Mesothelial cell of epicardium (in vitro differentiated cells): ENCODE data around the gene PPP1R26. TPM values are rescaled to one million over a fixed set of nuclear protein-coding genes. Genes with fewer than 3 reads are reported as not detected.
"Not testable (repeated sequence)": the region's sequence is repeated elsewhere in the genome, so short reads cannot be mapped to it uniquely, and the experiment has no call there.

Experiments
- DNase-seq, 2 experiments: peaks; one replicate each; pipeline ENCODE4 v3.0.0; 2021; ENCODE audit warnings: low spot score in 2 of 2; ENCODE audit not compliant: unreplicated experiment in 2 of 2
- H3K27ac Mint-ChIP-seq: 2 replicates; pipeline ENCODE4 v1.8.0; 2021; ENCODE audit warnings: mixed read lengths
- H3K27me3 Mint-ChIP-seq: 2 replicates; pipeline ENCODE4 v1.8.0; 2021; ENCODE audit warnings: low read depth, mixed read lengths
- H3K36me3 Mint-ChIP-seq: 2 replicates; pipeline ENCODE4 v1.8.0; 2021; ENCODE audit warnings: mixed read lengths
- H3K4me1 Mint-ChIP-seq: 2 replicates; pipeline ENCODE4 v1.8.0; 2021; ENCODE audit warnings: mixed read lengths
- H3K4me3 Mint-ChIP-seq: 2 replicates; pipeline ENCODE4 v1.8.0; 2021; ENCODE audit warnings: mild to moderate bottlenecking, moderate library complexity, mixed read lengths
- H3K9me3 Mint-ChIP-seq: 2 replicates; pipeline ENCODE4 v1.8.0; 2021; ENCODE audit warnings: mixed read lengths
- total RNA-seq: library from RNA; stranded (reverse); gene quantifications from 3 replicates; pipeline ENCODE4 v1.2.1, GENCODE V29; 2021
- TF ChIP-seq, protein P1 (sequence below): fragments of 200-600 bp; sonication (generic); IDR thresholded peaks from one replicate; pipeline ENCODE4 v1.5.0; 2021; ENCODE audit warnings: antibody characterized with exemption; ENCODE audit not compliant: unreplicated experiment

The PPP1R26 gene
- total RNA-seq, 1 donor from 2014 or later: 27.9 TPM

DNA sequence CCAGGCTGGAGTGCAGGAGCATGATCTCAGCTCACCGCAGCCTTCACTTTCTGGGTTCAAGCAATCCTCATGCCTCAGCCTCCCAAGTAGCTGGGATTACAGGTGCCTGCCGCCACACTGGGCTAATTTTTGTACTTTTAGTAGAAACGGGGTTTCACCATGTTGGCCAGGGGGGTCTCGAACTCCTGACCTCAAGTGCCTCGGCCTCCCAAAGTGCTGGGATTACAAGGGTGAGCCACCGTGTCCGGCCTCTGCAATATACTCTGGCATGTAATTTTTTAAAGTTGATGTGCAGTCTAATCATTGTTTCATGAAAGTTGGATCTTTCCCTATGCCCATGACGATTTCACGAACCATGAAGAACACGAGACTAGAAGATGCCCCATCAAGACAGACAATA, 28.6 kb upstream of the PPP1R26 start:
- TF ChIP-seq, protein P1, sequence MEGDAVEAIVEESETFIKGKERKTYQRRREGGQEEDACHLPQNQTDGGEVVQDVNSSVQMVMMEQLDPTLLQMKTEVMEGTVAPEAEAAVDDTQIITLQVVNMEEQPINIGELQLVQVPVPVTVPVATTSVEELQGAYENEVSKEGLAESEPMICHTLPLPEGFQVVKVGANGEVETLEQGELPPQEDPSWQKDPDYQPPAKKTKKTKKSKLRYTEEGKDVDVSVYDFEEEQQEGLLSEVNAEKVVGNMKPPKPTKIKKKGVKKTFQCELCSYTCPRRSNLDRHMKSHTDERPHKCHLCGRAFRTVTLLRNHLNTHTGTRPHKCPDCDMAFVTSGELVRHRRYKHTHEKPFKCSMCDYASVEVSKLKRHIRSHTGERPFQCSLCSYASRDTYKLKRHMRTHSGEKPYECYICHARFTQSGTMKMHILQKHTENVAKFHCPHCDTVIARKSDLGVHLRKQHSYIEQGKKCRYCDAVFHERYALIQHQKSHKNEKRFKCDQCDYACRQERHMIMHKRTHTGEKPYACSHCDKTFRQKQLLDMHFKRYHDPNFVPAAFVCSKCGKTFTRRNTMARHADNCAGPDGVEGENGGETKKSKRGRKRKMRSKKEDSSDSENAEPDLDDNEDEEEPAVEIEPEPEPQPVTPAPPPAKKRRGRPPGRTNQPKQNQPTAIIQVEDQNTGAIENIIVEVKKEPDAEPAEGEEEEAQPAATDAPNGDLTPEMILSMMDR: no peak
- no peak for DNase-seq
- Mint-ChIP-seq H3K4me3 (no peak overlapping the region), H3K9me3 (peaks cover 8% of the 10 kb centered on the region), H3K27ac (no peak overlapping the region), H3K36me3 (no peaks in the 10 kb centered on the region), H3K27me3 (peaks cover 6% of the 10 kb centered on the region), H3K4me1 (no peaks in the 10 kb centered on the region)

GRCh38 chr9:135451909-135452308, 27.7 kb upstream of the PPP1R26 start:
- not testable (repeated sequence) for H3K4me3 Mint-ChIP-seq, DNase-seq, H3K36me3 Mint-ChIP-seq, H3K4me1 Mint-ChIP-seq, H3K27me3 Mint-ChIP-seq, H3K9me3 Mint-ChIP-seq, H3K27ac Mint-ChIP-seq

- peaks cover 12% of the 10 kb centered on the region for H3K9me3 Mint-ChIP-seq
- no peak overlapping the region for H3K27ac Mint-ChIP-seq
- no peaks in the 10 kb centered on the region for H3K36me3 Mint-ChIP-seq
- TF ChIP-seq, protein P1: no peak
- H3K27me3 Mint-ChIP-seq: peaks cover 6% of the 10 kb centered on the region
- DNase-seq: no peak
- no peaks in the 10 kb centered on the region for H3K4me1 Mint-ChIP-seq
- H3K4me3 Mint-ChIP-seq: no peak overlapping the region
Measured at GRCh38 chr9:135454737-135455136, 24.8 kb upstream of the PPP1R26 start.

DNA sequence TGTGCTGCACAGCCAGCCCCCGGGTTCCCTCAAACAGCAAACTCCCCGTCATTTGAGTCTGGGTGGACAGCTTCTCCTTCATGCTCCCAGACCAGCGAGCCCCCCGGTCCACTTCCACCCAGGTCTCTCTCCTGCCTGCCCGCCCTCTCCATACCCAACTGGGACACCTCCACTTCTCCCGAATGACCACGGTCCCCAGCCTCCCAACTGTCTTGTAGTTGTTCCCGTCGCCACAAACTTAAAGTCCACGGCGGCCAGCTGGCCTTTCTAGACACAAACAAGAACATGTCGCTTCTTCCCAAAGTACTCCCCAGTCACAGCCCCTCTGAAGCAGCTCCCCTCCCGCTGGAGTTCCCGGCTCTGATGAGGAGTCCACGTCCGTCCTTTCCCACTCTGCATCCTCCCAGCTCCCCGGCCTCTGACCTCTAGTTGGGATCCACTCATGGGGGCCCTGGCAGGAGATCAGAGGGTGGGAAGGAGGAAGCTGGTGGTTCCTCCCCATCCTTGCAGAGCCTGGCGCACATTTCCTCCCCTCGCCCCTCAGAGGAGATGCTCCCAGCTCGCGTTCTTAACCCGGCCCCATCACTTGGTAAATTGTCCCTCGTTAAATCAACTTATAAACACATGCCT, 24.1 kb upstream of the PPP1R26 start:
- TF ChIP-seq, protein P1: no peak
- Mint-ChIP-seq H3K27ac (no peak overlapping the region), H3K4me3 (no peak overlapping the region), H3K36me3 (no peaks in the 10 kb centered on the region), H3K27me3 (peaks cover 7% of the 10 kb centered on the region), H3K9me3 (peaks cover 12% of the 10 kb centered on the region), H3K4me1 (no peaks in the 10 kb centered on the region)
- DNase-seq: no peak

DNA sequence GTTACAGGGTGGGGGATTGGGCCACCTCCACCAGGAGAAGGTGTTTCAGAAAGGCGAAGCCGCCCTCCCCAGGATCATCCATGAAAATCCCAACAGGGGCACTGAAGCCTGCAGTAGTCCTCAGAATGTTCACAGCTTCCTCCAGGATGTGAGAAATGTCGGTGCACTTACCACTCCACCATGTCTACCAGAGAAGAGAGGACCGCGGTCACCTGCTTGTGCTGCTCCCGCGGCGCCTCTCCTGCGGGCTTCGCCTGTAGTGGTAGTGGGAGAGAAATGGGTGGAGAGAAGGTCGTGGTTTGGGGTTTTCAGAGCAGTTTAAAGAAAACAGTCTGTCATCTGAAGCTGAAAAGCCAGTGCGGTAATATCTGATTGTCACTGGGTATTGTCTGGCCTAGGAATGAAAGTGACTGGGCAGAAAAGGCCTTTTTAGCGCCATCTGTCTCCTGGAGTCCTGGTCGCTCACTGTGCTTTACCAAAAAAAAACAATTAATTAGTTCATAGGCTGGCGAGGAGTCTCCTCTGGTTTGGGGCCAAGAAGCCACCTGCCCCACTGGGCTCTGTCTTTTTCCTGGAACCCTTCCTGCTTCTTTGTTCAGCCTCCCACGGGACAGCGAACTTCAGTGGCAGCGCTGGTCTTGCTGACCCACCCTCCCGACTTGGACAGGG, 23.0 kb upstream of the PPP1R26 start:
- Mint-ChIP-seq H3K27ac (no peak overlapping the region), H3K27me3 (peaks cover 7% of the 10 kb centered on the region), H3K36me3 (no peaks in the 10 kb centered on the region), H3K4me3 (no peak overlapping the region), H3K4me1 (no peaks in the 10 kb centered on the region), H3K9me3 (peaks cover 12% of the 10 kb centered on the region)
- TF ChIP-seq, protein P1: no peak
- DNase-seq: no peak

GRCh38 chr9:135458478-135458877, 21.1 kb upstream of the PPP1R26 start:
- H3K36me3 Mint-ChIP-seq, H3K27me3 Mint-ChIP-seq, DNase-seq, H3K4me1 Mint-ChIP-seq, H3K4me3 Mint-ChIP-seq, H3K27ac Mint-ChIP-seq, H3K9me3 Mint-ChIP-seq: not testable (repeated sequence)

- DNase-seq: no peak
- Mint-ChIP-seq H3K27me3 (peaks cover 1% of the 10 kb centered on the region), H3K4me3 (no peak overlapping the region), H3K36me3 (no peaks in the 10 kb centered on the region), H3K4me1 (no peaks in the 10 kb centered on the region), H3K27ac (no peak overlapping the region), H3K9me3 (peaks cover 4% of the 10 kb centered on the region)
- TF ChIP-seq, protein P1: no peak
Measured at GRCh38 chr9:135461936-135462335, 17.6 kb upstream of the PPP1R26 start.
